ENCODE data around the gene SMYD5.

Gene SMYD5

DNA sequence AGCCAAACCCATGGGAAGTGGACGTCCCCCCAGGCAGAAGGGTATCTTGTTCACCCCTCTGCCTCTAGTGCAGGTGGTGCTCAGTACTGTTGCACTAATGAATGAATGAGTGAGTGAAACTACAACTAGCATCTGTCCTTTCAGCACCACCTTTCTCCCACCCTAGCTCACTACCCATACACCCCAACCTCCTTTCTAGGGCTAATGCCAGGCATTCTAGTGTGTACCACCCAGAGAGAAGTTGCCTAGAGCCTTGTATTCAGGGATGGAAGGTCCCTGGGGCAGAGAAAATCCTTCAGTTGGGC lies 42.5 kb downstream of the SMYD5 start:
- TF ChIP-seq, protein P1, sequence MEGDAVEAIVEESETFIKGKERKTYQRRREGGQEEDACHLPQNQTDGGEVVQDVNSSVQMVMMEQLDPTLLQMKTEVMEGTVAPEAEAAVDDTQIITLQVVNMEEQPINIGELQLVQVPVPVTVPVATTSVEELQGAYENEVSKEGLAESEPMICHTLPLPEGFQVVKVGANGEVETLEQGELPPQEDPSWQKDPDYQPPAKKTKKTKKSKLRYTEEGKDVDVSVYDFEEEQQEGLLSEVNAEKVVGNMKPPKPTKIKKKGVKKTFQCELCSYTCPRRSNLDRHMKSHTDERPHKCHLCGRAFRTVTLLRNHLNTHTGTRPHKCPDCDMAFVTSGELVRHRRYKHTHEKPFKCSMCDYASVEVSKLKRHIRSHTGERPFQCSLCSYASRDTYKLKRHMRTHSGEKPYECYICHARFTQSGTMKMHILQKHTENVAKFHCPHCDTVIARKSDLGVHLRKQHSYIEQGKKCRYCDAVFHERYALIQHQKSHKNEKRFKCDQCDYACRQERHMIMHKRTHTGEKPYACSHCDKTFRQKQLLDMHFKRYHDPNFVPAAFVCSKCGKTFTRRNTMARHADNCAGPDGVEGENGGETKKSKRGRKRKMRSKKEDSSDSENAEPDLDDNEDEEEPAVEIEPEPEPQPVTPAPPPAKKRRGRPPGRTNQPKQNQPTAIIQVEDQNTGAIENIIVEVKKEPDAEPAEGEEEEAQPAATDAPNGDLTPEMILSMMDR (IDR thresholded peaks at IDR 0.05; ENCODE audit: low read depth, low read length, missing control alignments): no peak
- no peak for DNase-seq (ENCODE audit: extremely low read depth, low read depth)
- H3K4me3 ChIP-seq (replicated peaks; ENCODE audit: low read depth, low read length): no peak overlapping the region

DNA sequence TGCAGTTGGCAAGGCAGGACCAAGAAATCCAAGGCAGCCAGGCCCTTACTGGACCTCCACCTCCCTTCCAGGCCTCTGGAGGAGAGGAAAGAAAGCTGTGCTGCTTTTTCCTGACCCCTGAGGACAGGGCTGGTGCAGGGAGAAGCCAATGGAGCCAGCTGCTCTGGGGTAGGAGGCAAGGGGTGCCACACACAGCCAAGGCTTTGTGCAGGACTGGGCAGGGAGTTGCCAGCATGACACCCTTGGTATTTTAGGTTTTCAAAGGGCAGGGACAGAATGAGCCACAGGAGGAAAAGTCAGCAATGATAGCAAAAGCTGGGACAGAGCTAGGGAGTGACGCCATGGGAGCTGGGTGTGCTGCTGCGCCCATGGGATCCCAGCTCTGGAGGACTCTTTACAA lies 43.0 kb downstream of the SMYD5 start:
- DNase-seq (ENCODE audit: extremely low read depth, low read depth): no peak
- no peak overlapping the region for H3K4me3 ChIP-seq (replicated peaks; ENCODE audit: low read depth, low read length)
- TF ChIP-seq, protein P1 (IDR thresholded peaks at IDR 0.05; ENCODE audit: low read depth, low read length, missing control alignments): no peak

GRCh38 chr2:73257425-73258125 lies 43.5 kb downstream of the SMYD5 start:
- no peak overlapping the region for H3K4me3 ChIP-seq (replicated peaks; ENCODE audit: low read depth, low read length)
- TF ChIP-seq, protein P1 (IDR thresholded peaks at IDR 0.05; ENCODE audit: low read depth, low read length, missing control alignments): no peak
- no peak for DNase-seq (ENCODE audit: extremely low read depth, low read depth)

DNA sequence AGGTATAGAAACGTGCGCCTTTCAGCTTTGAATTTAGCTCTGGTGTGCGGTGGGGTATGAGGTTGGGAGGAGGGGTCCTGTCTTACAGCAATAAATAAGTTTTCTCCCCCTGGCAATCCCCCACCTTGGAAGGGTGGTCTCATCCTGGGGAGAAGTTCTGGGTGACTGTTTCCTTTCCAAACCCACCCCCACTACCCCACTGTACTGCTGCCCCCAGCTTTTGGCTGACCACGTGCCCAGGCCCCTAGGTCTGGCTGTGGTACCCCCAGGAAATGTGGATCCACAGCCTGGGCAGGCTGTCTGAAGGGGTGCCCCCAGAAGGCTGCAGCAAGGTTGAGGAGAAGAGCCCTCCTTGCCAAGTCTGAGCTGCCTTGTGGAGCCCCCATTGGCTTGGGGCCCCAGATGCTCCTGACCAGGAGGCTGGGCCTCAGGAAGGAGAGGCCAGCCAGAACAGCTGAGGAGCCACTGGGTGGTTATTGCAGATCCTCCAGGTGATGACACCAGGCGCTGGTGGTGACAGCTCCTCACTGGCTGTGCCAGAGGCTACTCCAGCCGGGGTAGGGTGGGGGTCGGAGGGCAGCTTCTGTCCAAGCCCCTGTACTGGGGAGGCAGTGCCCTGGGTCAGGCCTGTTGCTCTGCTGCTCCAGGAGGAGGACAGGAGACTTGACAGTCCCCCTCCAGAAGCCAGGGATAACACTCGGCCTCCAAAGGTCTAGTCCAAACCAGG lies 44.3 kb downstream of the SMYD5 start:
- no peak overlapping the region for H3K4me3 ChIP-seq (replicated peaks; ENCODE audit: low read depth, low read length)
- TF ChIP-seq, protein P1 (IDR thresholded peaks at IDR 0.05; ENCODE audit: low read depth, low read length, missing control alignments): no peak
- no peak for DNase-seq (ENCODE audit: extremely low read depth, low read depth)

GRCh38 chr2:73258913-73259215 lies 44.8 kb downstream of the SMYD5 start:
- no peak for DNase-seq (ENCODE audit: extremely low read depth, low read depth)
- TF ChIP-seq, protein P1 (IDR thresholded peaks at IDR 0.05; ENCODE audit: low read depth, low read length, missing control alignments): no peak
- H3K4me3 ChIP-seq (replicated peaks; ENCODE audit: low read depth, low read length): no peak overlapping the region

GRCh38 chr2:73259276-73259675 lies 45.2 kb downstream of the SMYD5 start:
- no peak for DNase-seq (ENCODE audit: extremely low read depth, low read depth)
- TF ChIP-seq, protein P1 (IDR thresholded peaks at IDR 0.05; ENCODE audit: low read depth, low read length, missing control alignments): no peak
- H3K4me3 ChIP-seq (replicated peaks; ENCODE audit: low read depth, low read length): no peak overlapping the region

Measured in HFF-Myc (cell line).